K562 (cell line): Measurements from ENCODE around the gene SYF2.

ENCODE experiments used
- DEAF1 ChIP-seq: fragments of 450-650 bp; formaldehyde crosslinking; IDR thresholded peaks from 2 replicates; pipeline ENCODE4 v1.4.0; 2020; ENCODE audit warnings: mild to moderate bottlenecking, moderate library complexity
- HNRNPL ChIP-seq: fragments of 200-400 bp; formaldehyde crosslinking; IDR thresholded peaks from 2 replicates; pipeline ENCODE4 v1.6.1; 2017; ENCODE audit warnings: low read depth, mild to moderate bottlenecking, low read length
- KLF16 ChIP-seq: IDR thresholded peaks from 2 replicates; pipeline ENCODE4 v1.6.1; 2016; ENCODE audit warnings: antibody characterized with exemption
- POLR2A ChIP-seq: fragments of 450-650 bp; conservative IDR thresholded peaks from 2 replicates; pipeline ENCODE4 v1.6.1; 2016
- YY1 ChIP-seq, 3 experiments: IDR thresholded peaks; 2 replicates each; pipeline ENCODE4 v1.6.1; 2011; ENCODE audit warnings: low read length in 2 of 3, mild to moderate bottlenecking in 2 of 3, moderate library complexity in 2 of 3, borderline replicate concordance in 1 of 3, control low read depth in 1 of 3, low read depth in 1 of 3; ENCODE audit not compliant: insufficient read depth in 3 of 3, insufficient replicate concordance in 2 of 3, control insufficient read depth in 1 of 3, insufficient read length in 1 of 3; ENCODE audit errors: extremely low read depth in 1 of 3
- ZBTB40 ChIP-seq, 2 experiments: fragments of 450-650 bp in 1 of 2; sonication (generic) in 1 of 2; formaldehyde crosslinking in 1 of 2; IDR thresholded peaks; 2 replicates each; pipeline versions ENCODE4 v1.7.1 to v1.9.0; 2016 to 2022; ENCODE audit warnings: inconsistent platforms in 1 of 2, mild to moderate bottlenecking in 1 of 2, missing genetic modification reagents in 1 of 2

GRCh38 chr1:25174363-25174729 is 58.0 kb downstream of the SYF2 start:
- TF ChIP-seq YY1 (IDR thresholded peaks at IDR 0.05; ENCODE audit: borderline replicate concordance in 1 of 3, control insufficient read depth in 1 of 3, extremely low read depth in 1 of 3, insufficient read depth in 3 of 3, insufficient read length in 1 of 3, insufficient replicate concordance in 2 of 3, low read depth in 1 of 3, low read length in 2 of 3) (no peak), DEAF1 (CRISPR knock-in tag) (no peak), POLR2A (no peak), HNRNPL (no peak), ZBTB40 (IDR thresholded peaks at IDR 0.05) (no peak), ZBTB40 (CRISPR knock-in tag; IDR thresholded peaks at IDR 0.05) (no peak), KLF16 (no peak)
